Measurements from ENCODE around the gene CFAP97D2.
"Not testable (repeated sequence)": the region's sequence is repeated elsewhere in the genome, so short reads cannot be mapped to it uniquely, and the experiment has no call there.

The CFAP97D2 gene

DNA sequence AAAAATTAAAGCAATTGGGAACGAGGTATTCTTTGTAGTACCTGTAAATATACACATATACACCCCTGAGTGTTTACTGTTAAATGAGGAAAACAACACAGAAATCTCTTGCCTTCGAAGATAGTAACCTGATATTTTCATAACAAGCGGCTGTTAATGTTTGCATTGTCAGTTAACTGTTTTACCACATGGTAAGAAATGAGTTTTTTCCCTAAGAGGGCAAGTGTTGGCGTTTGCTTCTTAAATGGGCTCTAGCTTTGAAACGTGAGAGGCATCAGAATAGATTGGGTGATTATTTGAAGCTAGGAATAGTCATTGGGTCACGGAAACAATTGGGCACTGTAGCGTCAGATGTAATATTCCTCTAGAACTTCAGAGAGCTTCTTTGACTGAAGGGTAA is 80.3 kb downstream of the CFAP97D2 start:
- H3K4me1 ChIP-seq (ENCODE audit: insufficient read depth, insufficient read length), result no peaks in the 10 kb centered on the region
- TF ChIP-seq SUZ12 (IDR thresholded peaks at IDR 0.05; ENCODE audit: extremely low read depth, insufficient read depth, insufficient read length) (no peak), ZNF274 (IDR thresholded peaks at IDR 0.05; ENCODE audit: low read depth, low read length) (no peak), YY1 (IDR thresholded peaks at IDR 0.05; ENCODE audit: insufficient read depth, insufficient read length) (no peak)
- DNase-seq (ENCODE audit: low read depth, low spot score), result no peak
- peaks cover 78% of the 10 kb centered on the region for H3K36me3 ChIP-seq (ENCODE audit: insufficient read depth, insufficient read length, low read length)
- no peak overlapping the region for H3K9ac ChIP-seq (ENCODE audit: insufficient read length, low read depth)
- no peak overlapping the region for H3K4me3 ChIP-seq (ENCODE audit: insufficient read length, low read depth)
- no peaks in the 10 kb centered on the region for H3K9me3 ChIP-seq (ENCODE audit: insufficient read depth, low read length)
- H3K27me3 ChIP-seq (ENCODE audit: insufficient read depth, insufficient read length), result no peaks in the 10 kb centered on the region

DNA sequence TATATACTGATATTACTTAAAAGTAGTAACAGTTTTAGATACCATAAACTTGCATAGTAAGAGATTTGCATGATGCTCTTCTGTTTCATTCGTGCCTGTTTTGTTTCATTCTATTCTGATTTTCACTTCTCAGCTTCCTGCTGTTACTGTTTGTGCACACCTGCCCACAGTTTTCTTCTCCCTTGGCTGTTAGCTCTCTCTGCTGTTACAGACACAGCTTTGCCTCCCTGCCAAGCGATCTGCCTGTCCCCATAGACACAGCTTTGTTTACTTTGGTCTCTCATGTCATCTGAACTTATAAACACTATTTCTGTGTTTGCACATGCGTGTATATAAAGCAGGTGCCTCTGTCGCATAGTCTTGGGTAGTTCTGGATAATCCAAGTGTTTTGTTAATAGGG is 80.9 kb downstream of the CFAP97D2 start:
- peaks cover 77% of the 10 kb centered on the region for H3K36me3 ChIP-seq (ENCODE audit: insufficient read depth, insufficient read length, low read length)
- no peaks in the 10 kb centered on the region for H3K4me1 ChIP-seq (ENCODE audit: insufficient read depth, insufficient read length)
- no peaks in the 10 kb centered on the region for H3K27me3 ChIP-seq (ENCODE audit: insufficient read depth, insufficient read length)
- DNase-seq (ENCODE audit: low read depth, low spot score), result no peak
- no peak overlapping the region for H3K4me3 ChIP-seq (ENCODE audit: insufficient read length, low read depth)
- H3K9ac ChIP-seq (ENCODE audit: insufficient read length, low read depth), result no peak overlapping the region
- TF ChIP-seq SUZ12 (IDR thresholded peaks at IDR 0.05; ENCODE audit: extremely low read depth, insufficient read depth, insufficient read length) (no peak), ZNF274 (IDR thresholded peaks at IDR 0.05; ENCODE audit: low read depth, low read length) (no peak), YY1 (IDR thresholded peaks at IDR 0.05; ENCODE audit: insufficient read depth, insufficient read length) (no peak)
- no peaks in the 10 kb centered on the region for H3K9me3 ChIP-seq (ENCODE audit: insufficient read depth, low read length)

DNA sequence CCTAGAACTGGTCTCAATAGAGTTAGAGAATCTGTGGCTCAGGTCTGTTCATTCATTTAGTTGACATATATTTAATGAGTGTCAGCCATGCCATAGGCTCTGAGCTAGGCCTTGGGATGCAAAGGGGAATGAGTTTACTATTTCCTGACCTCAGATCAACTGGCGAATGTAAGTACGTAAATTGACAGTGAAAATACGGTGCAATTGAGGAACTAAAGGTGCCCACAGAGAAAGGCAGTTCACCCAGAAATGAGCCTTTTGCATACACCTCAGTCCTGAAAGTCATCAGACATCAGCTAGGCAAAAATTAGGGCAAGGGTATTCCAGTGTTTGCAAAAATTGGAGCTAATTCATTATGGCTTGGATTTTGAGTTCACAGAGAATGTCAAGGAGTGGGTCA is 81.8 kb downstream of the CFAP97D2 start:
- no peaks in the 10 kb centered on the region for H3K27me3 ChIP-seq (ENCODE audit: insufficient read depth, insufficient read length)
- no peaks in the 10 kb centered on the region for H3K9me3 ChIP-seq (ENCODE audit: insufficient read depth, low read length)
- H3K36me3 ChIP-seq (ENCODE audit: insufficient read depth, insufficient read length, low read length), result peaks cover 78% of the 10 kb centered on the region
- H3K9ac ChIP-seq (ENCODE audit: insufficient read length, low read depth), result no peak overlapping the region
- TF ChIP-seq SUZ12 (IDR thresholded peaks at IDR 0.05; ENCODE audit: extremely low read depth, insufficient read depth, insufficient read length), result no peak
- no peak for TF ChIP-seq YY1 (IDR thresholded peaks at IDR 0.05; ENCODE audit: insufficient read depth, insufficient read length)
- no peak for TF ChIP-seq ZNF274 (IDR thresholded peaks at IDR 0.05; ENCODE audit: low read depth, low read length)
- no peak for DNase-seq (ENCODE audit: low read depth, low spot score)
- no peak overlapping the region for H3K4me3 ChIP-seq (ENCODE audit: insufficient read length, low read depth)
- H3K4me1 ChIP-seq (ENCODE audit: insufficient read depth, insufficient read length), result no peaks in the 10 kb centered on the region

DNA sequence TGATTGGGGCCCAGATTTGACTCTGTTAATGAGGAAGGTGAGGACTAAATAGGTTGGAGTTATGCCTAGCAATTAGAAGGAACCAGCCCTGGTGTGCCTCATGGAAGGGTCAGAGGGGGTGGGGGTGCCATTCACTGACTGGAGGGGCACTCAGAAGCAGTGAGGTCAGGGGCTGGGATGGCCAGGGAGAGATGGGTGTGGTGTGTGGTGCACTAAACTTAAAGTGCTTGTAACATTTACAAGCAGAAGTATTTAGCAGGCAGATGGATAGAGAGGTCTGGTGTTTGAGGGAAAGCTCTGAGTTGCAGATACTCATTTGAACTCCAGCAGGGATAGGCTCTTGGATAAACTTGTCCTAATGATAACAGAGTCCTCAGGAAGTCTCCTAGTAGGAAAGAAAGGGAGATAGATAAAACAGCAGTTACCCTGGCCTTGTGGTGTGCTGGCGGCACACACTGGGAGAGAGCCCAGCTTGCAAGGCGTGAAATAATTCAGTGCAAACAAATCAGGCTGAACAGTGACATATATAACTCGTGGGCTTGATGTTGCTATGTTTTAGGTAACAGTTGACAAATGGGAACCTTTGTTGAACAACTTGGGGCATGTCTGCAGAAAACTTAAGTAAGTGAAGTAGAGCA is 82.4 kb downstream of the CFAP97D2 start:
- no peak overlapping the region for H3K9ac ChIP-seq (ENCODE audit: insufficient read length, low read depth)
- H3K9me3 ChIP-seq (ENCODE audit: insufficient read depth, low read length), result no peaks in the 10 kb centered on the region
- H3K4me1 ChIP-seq (ENCODE audit: insufficient read depth, insufficient read length), result no peaks in the 10 kb centered on the region
- H3K36me3 ChIP-seq (ENCODE audit: insufficient read depth, insufficient read length, low read length), result peaks cover 81% of the 10 kb centered on the region
- no peaks in the 10 kb centered on the region for H3K27me3 ChIP-seq (ENCODE audit: insufficient read depth, insufficient read length)
- no peak overlapping the region for H3K4me3 ChIP-seq (ENCODE audit: insufficient read length, low read depth)
- TF ChIP-seq SUZ12 (IDR thresholded peaks at IDR 0.05; ENCODE audit: extremely low read depth, insufficient read depth, insufficient read length), result no peak
- no peak for DNase-seq (ENCODE audit: low read depth, low spot score)

DNA sequence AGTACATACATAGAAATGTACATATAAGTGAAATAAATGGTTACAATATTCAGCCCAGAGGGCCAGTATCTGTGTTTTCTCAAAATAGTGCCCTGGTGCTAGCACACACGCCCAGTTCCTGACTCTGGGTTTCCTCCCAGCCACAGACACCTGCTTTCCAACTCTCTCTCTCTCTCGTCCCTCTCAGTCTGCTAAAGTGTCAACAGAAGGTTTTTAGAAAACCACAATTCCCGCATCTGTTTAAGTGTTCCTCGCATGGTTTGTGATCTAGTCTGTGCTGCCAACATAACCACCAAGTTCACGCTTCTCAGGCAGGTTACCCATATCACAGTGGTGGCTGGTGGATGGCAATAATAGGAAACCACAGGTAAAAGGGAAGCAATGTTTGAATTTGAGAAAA is 84.5 kb downstream of the CFAP97D2 start:
- Histone ChIP-seq H3K9me3 (ENCODE audit: insufficient read depth, low read length) (no peaks in the 10 kb centered on the region; the same call in 1 of the 2 replicates), H3K4me1 (ENCODE audit: insufficient read depth, insufficient read length) (no peaks in the 10 kb centered on the region), H3K27me3 (ENCODE audit: insufficient read depth, insufficient read length) (no peaks in the 10 kb centered on the region), H3K36me3 (ENCODE audit: insufficient read depth, insufficient read length, low read length) (peaks cover 90% of the 10 kb centered on the region), H3K9ac (ENCODE audit: insufficient read length, low read depth) (no peak overlapping the region), H3K4me3 (ENCODE audit: insufficient read length, low read depth) (no peak overlapping the region)
- TF ChIP-seq YY1 (IDR thresholded peaks at IDR 0.05; ENCODE audit: insufficient read depth, insufficient read length) (no peak), SUZ12 (IDR thresholded peaks at IDR 0.05; ENCODE audit: extremely low read depth, insufficient read depth, insufficient read length) (no peak), ZNF274 (IDR thresholded peaks at IDR 0.05; ENCODE audit: low read depth, low read length) (no peak)
- DNase-seq (ENCODE audit: low read depth, low spot score), result no peak

DNA sequence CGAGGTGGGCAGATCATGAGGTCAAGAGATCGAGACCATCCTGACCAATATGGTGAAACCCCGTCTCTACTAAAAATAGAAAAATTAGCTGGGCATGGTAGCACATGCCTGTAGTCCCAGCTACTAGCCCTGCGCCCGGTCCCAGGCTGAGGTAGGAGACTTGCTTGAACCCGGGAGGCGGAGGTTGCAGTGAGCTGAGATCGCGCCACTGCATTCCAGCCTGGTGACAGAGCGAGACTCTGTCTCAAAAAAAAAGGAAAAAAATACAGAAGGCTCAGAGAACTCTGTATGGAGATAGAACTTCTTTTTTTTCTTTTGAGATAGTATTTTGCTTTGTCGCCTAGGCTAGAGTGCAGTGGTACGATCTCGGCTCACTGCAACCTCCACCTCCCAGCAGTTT is 85.3 kb downstream of the CFAP97D2 start:
- not testable (repeated sequence) for H3K9ac ChIP-seq (ENCODE audit: insufficient read length, low read depth); H3K9me3 ChIP-seq (ENCODE audit: insufficient read depth, low read length); H3K4me1 ChIP-seq (ENCODE audit: insufficient read depth, insufficient read length); DNase-seq (ENCODE audit: low read depth, low spot score); H3K4me3 ChIP-seq (ENCODE audit: insufficient read length, low read depth); H3K27me3 ChIP-seq (ENCODE audit: insufficient read depth, insufficient read length)
- H3K36me3 ChIP-seq (ENCODE audit: insufficient read depth, insufficient read length, low read length), result peaks cover 90% of the 10 kb centered on the region

DNA sequence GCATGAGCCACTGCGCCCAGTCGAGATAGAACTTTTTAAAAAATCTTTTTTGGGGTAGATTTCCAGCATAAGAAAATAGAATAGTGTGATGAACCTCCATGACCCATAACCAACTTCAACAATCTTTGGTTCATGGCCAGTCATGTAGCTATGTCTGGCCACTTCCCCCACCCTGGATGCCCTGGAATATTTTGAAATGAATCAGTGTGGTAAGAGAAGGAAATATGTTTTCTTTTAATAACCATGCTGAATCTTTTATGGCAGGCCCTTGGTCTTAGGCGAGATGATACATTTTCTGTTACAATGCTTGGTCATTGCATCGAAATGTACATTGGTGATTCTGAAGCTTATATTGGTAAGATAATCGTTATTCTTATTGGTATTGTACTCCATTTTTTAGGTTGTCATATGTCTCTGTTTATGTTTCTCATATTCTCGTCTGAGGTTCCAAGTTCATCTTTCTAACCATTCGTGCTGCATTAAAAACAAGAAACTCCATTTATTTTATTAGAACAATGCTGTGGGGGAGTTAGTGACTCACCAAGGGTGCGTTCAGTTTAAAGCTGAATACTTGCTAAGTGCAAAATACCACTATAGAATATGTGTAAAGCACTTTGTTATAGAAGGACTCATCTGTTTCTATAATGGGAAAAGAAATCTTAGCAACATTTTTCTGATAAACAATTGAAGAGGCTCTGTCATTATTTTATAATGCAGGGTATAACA is 86.0 kb downstream of the CFAP97D2 start:
- DNase-seq (ENCODE audit: low read depth, low spot score), result no peak
- H3K9ac ChIP-seq (ENCODE audit: insufficient read length, low read depth), result no peak overlapping the region
- no peak overlapping the region for H3K4me3 ChIP-seq (ENCODE audit: insufficient read length, low read depth)
- TF ChIP-seq SUZ12 (IDR thresholded peaks at IDR 0.05; ENCODE audit: extremely low read depth, insufficient read depth, insufficient read length) (no peak), YY1 (IDR thresholded peaks at IDR 0.05; ENCODE audit: insufficient read depth, insufficient read length) (no peak), ZNF274 (IDR thresholded peaks at IDR 0.05; ENCODE audit: low read depth, low read length) (no peak)
- H3K27me3 ChIP-seq (ENCODE audit: insufficient read depth, insufficient read length), result no peaks in the 10 kb centered on the region
- H3K9me3 ChIP-seq (ENCODE audit: insufficient read depth, low read length), result no peaks in the 10 kb centered on the region; the same call in 1 of the 2 replicates
- H3K4me1 ChIP-seq (ENCODE audit: insufficient read depth, insufficient read length), result no peaks in the 10 kb centered on the region
- peaks cover 88% of the 10 kb centered on the region for H3K36me3 ChIP-seq (ENCODE audit: insufficient read depth, insufficient read length, low read length)
